ENCODE results near the gene EML2.
"Not testable (repeated sequence)": the region's sequence is repeated elsewhere in the genome, so short reads cannot be mapped to it uniquely, and the experiment has no call there.

EML2 gene

GRCh38 chr19:45645631-45646344 is 6.6 kb upstream of the EML2 start:
- peak; percentile 72 for DNase-seq

GRCh38 chr19:45645068-45645630 is 6.0 kb upstream of the EML2 start:
- no peak for DNase-seq

- DNase-seq: no peak
Measured at GRCh38 chr19:45643927-45644771, 5.0 kb upstream of the EML2 start.

- DNase-seq: peak; percentile 71
Measured at GRCh38 chr19:45643024-45643926, 4.1 kb upstream of the EML2 start.

GRCh38 chr19:45641274-45642105 is 2.3 kb upstream of the EML2 start:
- peak; percentile 87 for DNase-seq

- no peak for DNase-seq
Measured at GRCh38 chr19:45640849-45641273, 1.7 kb upstream of the EML2 start.

GRCh38 chr19:45637890-45638667 is 1.1 kb downstream of the EML2 start:
- DNase-seq: no peak

- DNase-seq: no peak
Measured at GRCh38 chr19:45636902-45637301, 2.3 kb downstream of the EML2 start.

- no peak for DNase-seq
Measured at GRCh38 chr19:45636275-45636674, 2.9 kb downstream of the EML2 start.

GRCh38 chr19:45632468-45633196 is 6.6 kb downstream of the EML2 start:
- DNase-seq: peak; percentile 87

GRCh38 chr19:45630463-45630862 is 8.7 kb downstream of the EML2 start:
- DNase-seq: no peak

- no peak for DNase-seq
Measured at GRCh38 chr19:45629704-45630103, 9.5 kb downstream of the EML2 start.

- DNase-seq: not testable (repeated sequence)
Measured at GRCh38 chr19:45628219-45628618, 11.0 kb downstream of the EML2 start.

- DNase-seq: no peak
Measured at GRCh38 chr19:45623984-45624383, 15.2 kb downstream of the EML2 start.

GRCh38 chr19:45621976-45622503 is 17.2 kb downstream of the EML2 start:
- no peak for DNase-seq

GRCh38 chr19:45621389-45621788 is 17.8 kb downstream of the EML2 start:
- DNase-seq: no peak

GRCh38 chr19:45616704-45617017 is 22.5 kb downstream of the EML2 start:
- no peak for DNase-seq

GRCh38 chr19:45615795-45616703 is 23.1 kb downstream of the EML2 start:
- no peak for DNase-seq

GRCh38 chr19:45615056-45615455 is 24.1 kb downstream of the EML2 start:
- DNase-seq: not testable (repeated sequence)
